ENCODE data around the gene TTC28.

TTC28 gene

GRCh38 chr22:28600546-28601143 lies 79.0 kb downstream of the TTC28 start:
- no peak overlapping the region for H3K23ac ChIP-seq (ENCODE audit: low read length in 2 of 2)
- peaks cover 10% of the 10 kb centered on the region for H3K79me1 ChIP-seq (replicated peaks; ENCODE audit: low read length, poor library complexity, severe bottlenecking)
- no peak overlapping the region for H2BK12ac ChIP-seq (ENCODE audit: low read length in 2 of 2)
- H2AK5ac ChIP-seq (ENCODE audit: low read length, severe bottlenecking): no peak overlapping the region
- DNase-seq: peak; percentile 66
- H3K27me3 ChIP-seq (ENCODE audit: control insufficient read depth in 1 of 2, insufficient read depth in 1 of 2, low read length in 2 of 2): no peaks in the 10 kb centered on the region
- H3K9ac ChIP-seq (ENCODE audit: low read length): no peak overlapping the region
- H3K4ac ChIP-seq (ENCODE audit: low read depth in 1 of 2, low read length in 2 of 2): no peak overlapping the region
- H4K91ac ChIP-seq (ENCODE audit: low read length): no peak overlapping the region
- no peaks in the 10 kb centered on the region for H3K9me3 ChIP-seq (ENCODE audit: control insufficient read depth, low read length)
- no peak overlapping the region for H2BK5ac ChIP-seq (ENCODE audit: low read depth, low read length, poor library complexity, severe bottlenecking)
- WGBS: 5% methylated on average over 1 of the region's 3 CpGs
- no peak overlapping the region for H2AFZ ChIP-seq (ENCODE audit: low read depth, low read length)
- no peak overlapping the region for H3K14ac ChIP-seq (ENCODE audit: low read length in 2 of 2)
- no peak overlapping the region for H4K8ac ChIP-seq (ENCODE audit: low read length)
- H3K18ac ChIP-seq (ENCODE audit: low read depth in 1 of 2, low read length in 2 of 2): no peak overlapping the region
- no peak overlapping the region for H2BK15ac ChIP-seq (ENCODE audit: low read depth, poor library complexity, severe bottlenecking)
- H3K4me2 ChIP-seq (ENCODE audit: low read length, poor library complexity, severe bottlenecking): no peak overlapping the region
- no peak overlapping the region for H2BK120ac ChIP-seq (ENCODE audit: low read depth, low read length)
- H3K4me1 ChIP-seq (ENCODE audit: control insufficient read depth, insufficient read depth, low read depth, low read length): peaks cover 1% of the 10 kb centered on the region
- H3K27ac ChIP-seq (ENCODE audit: low read length, poor library complexity, severe bottlenecking): no peak overlapping the region
- no peaks in the 10 kb centered on the region for H3K36me3 ChIP-seq (ENCODE audit: control insufficient read depth in 1 of 2, insufficient read depth in 2 of 2, low read depth in 1 of 2, low read length in 2 of 2)
- no peak overlapping the region for H3K4me3 ChIP-seq (ENCODE audit: insufficient read depth in 1 of 2, low read depth in 1 of 2, low read length in 2 of 2)

- WGBS: 95% methylated on average over 2 of the region's 2 CpGs
- Histone ChIP-seq H3K23ac (ENCODE audit: low read length in 2 of 2) (no peak overlapping the region), H3K4me3 (ENCODE audit: insufficient read depth in 1 of 2, low read depth in 1 of 2, low read length in 2 of 2) (no peak overlapping the region), H2BK15ac (ENCODE audit: low read depth, poor library complexity, severe bottlenecking) (no peak overlapping the region), H4K91ac (ENCODE audit: low read length) (no peak overlapping the region), H3K4me1 (ENCODE audit: control insufficient read depth, insufficient read depth, low read depth, low read length) (peaks cover 3% of the 10 kb centered on the region), H3K4me2 (ENCODE audit: low read length, poor library complexity, severe bottlenecking) (no peak overlapping the region), H4K8ac (ENCODE audit: low read length) (no peak overlapping the region), H2AK5ac (ENCODE audit: low read length, severe bottlenecking) (no peak overlapping the region), H2BK120ac (ENCODE audit: low read depth, low read length) (no peak overlapping the region), H3K9me3 (ENCODE audit: control insufficient read depth, low read length) (no peaks in the 10 kb centered on the region), H3K18ac (ENCODE audit: low read depth in 1 of 2, low read length in 2 of 2) (no peak overlapping the region), H3K4ac (ENCODE audit: low read depth in 1 of 2, low read length in 2 of 2) (no peak overlapping the region), H2BK5ac (ENCODE audit: low read depth, low read length, poor library complexity, severe bottlenecking) (no peak overlapping the region), H3K9ac (ENCODE audit: low read length) (peak overlapping the region; percentile 10), H3K36me3 (ENCODE audit: control insufficient read depth in 1 of 2, insufficient read depth in 2 of 2, low read depth in 1 of 2, low read length in 2 of 2) (no peaks in the 10 kb centered on the region), H3K14ac (ENCODE audit: low read length in 2 of 2) (no peak overlapping the region), H3K27ac (ENCODE audit: low read length, poor library complexity, severe bottlenecking) (no peak overlapping the region), H2AFZ (ENCODE audit: low read depth, low read length) (no peak overlapping the region), H3K27me3 (ENCODE audit: control insufficient read depth in 1 of 2, insufficient read depth in 1 of 2, low read length in 2 of 2) (no peaks in the 10 kb centered on the region), H2BK12ac (ENCODE audit: low read length in 2 of 2) (no peak overlapping the region), H3K79me1 (replicated peaks; ENCODE audit: low read length, poor library complexity, severe bottlenecking) (peaks cover 10% of the 10 kb centered on the region)
- no peak for DNase-seq
Observed at GRCh38 chr22:28599693-28600092, 79.9 kb downstream of the TTC28 start.

- 98% methylated on average over 2 of the region's 3 CpGs for WGBS
- Histone ChIP-seq H2AFZ (ENCODE audit: low read depth, low read length) (no peak overlapping the region), H3K4me3 (ENCODE audit: insufficient read depth in 1 of 2, low read depth in 1 of 2, low read length in 2 of 2) (no peak overlapping the region), H2BK15ac (ENCODE audit: low read depth, poor library complexity, severe bottlenecking) (no peak overlapping the region), H4K91ac (ENCODE audit: low read length) (no peak overlapping the region), H3K18ac (ENCODE audit: low read depth in 1 of 2, low read length in 2 of 2) (no peak overlapping the region), H3K14ac (ENCODE audit: low read length in 2 of 2) (no peak overlapping the region), H3K36me3 (ENCODE audit: control insufficient read depth in 1 of 2, insufficient read depth in 2 of 2, low read depth in 1 of 2, low read length in 2 of 2) (no peaks in the 10 kb centered on the region), H3K79me1 (replicated peaks; ENCODE audit: low read length, poor library complexity, severe bottlenecking) (peaks cover 7% of the 10 kb centered on the region), H2BK5ac (ENCODE audit: low read depth, low read length, poor library complexity, severe bottlenecking) (no peak overlapping the region), H3K27me3 (ENCODE audit: control insufficient read depth in 1 of 2, insufficient read depth in 1 of 2, low read length in 2 of 2) (no peaks in the 10 kb centered on the region), H3K4ac (ENCODE audit: low read depth in 1 of 2, low read length in 2 of 2) (no peak overlapping the region), H3K4me1 (ENCODE audit: control insufficient read depth, insufficient read depth, low read depth, low read length) (peaks cover 3% of the 10 kb centered on the region), H3K27ac (ENCODE audit: low read length, poor library complexity, severe bottlenecking) (no peak overlapping the region), H4K8ac (ENCODE audit: low read length) (no peak overlapping the region), H3K4me2 (ENCODE audit: low read length, poor library complexity, severe bottlenecking) (no peak overlapping the region), H3K9me3 (ENCODE audit: control insufficient read depth, low read length) (no peaks in the 10 kb centered on the region), H2AK5ac (ENCODE audit: low read length, severe bottlenecking) (no peak overlapping the region), H2BK12ac (ENCODE audit: low read length in 2 of 2) (no peak overlapping the region), H2BK120ac (ENCODE audit: low read depth, low read length) (no peak overlapping the region), H3K9ac (ENCODE audit: low read length) (no peak overlapping the region), H3K23ac (ENCODE audit: low read length in 2 of 2) (no peak overlapping the region)
- DNase-seq: no peak
Observed at GRCh38 chr22:28597665-28598064, 82.0 kb downstream of the TTC28 start.

- Histone ChIP-seq H3K9ac (ENCODE audit: low read length) (peak overlapping the region; percentile 45), H3K4me1 (ENCODE audit: control insufficient read depth, insufficient read depth, low read depth, low read length) (peaks cover 3% of the 10 kb centered on the region), H2BK120ac (ENCODE audit: low read depth, low read length) (no peak overlapping the region), H2AK5ac (ENCODE audit: low read length, severe bottlenecking) (no peak overlapping the region), H3K23ac (ENCODE audit: low read length in 2 of 2) (no peak overlapping the region), H3K18ac (ENCODE audit: low read depth in 1 of 2, low read length in 2 of 2) (no peak overlapping the region), H3K9me3 (ENCODE audit: control insufficient read depth, low read length) (no peaks in the 10 kb centered on the region), H3K4me2 (ENCODE audit: low read length, poor library complexity, severe bottlenecking) (no peak overlapping the region), H4K8ac (ENCODE audit: low read length) (no peak overlapping the region), H2BK12ac (ENCODE audit: low read length in 2 of 2) (no peak overlapping the region), H2AFZ (ENCODE audit: low read depth, low read length) (no peak overlapping the region), H4K91ac (ENCODE audit: low read length) (no peak overlapping the region), H2BK5ac (ENCODE audit: low read depth, low read length, poor library complexity, severe bottlenecking) (no peak overlapping the region), H3K27ac (ENCODE audit: low read length, poor library complexity, severe bottlenecking) (no peak overlapping the region), H3K4ac (ENCODE audit: low read depth in 1 of 2, low read length in 2 of 2) (no peak overlapping the region), H3K14ac (ENCODE audit: low read length in 2 of 2) (no peak overlapping the region), H3K4me3 (ENCODE audit: insufficient read depth in 1 of 2, low read depth in 1 of 2, low read length in 2 of 2) (no peak overlapping the region), H3K79me1 (replicated peaks; ENCODE audit: low read length, poor library complexity, severe bottlenecking) (peaks cover under 1% of the 10 kb centered on the region), H2BK15ac (ENCODE audit: low read depth, poor library complexity, severe bottlenecking) (no peak overlapping the region), H3K27me3 (ENCODE audit: control insufficient read depth in 1 of 2, insufficient read depth in 1 of 2, low read length in 2 of 2) (no peaks in the 10 kb centered on the region), H3K36me3 (ENCODE audit: control insufficient read depth in 1 of 2, insufficient read depth in 2 of 2, low read depth in 1 of 2, low read length in 2 of 2) (no peaks in the 10 kb centered on the region)
- DNase-seq: peak; percentile 68
- WGBS: 78% methylated on average over 1 of the region's 4 CpGs
Observed at GRCh38 chr22:28594797-28595462, 84.7 kb downstream of the TTC28 start.
